Common myeloid progenitor, CD34-positive (primary cell): ENCODE data around the gene ZSCAN25.

Experiments
- CTCF ChIA-PET: fragments of 350-600 bp; sonication (Branson Sonifier 250); formaldehyde crosslinking; loops from one replicate; lab custom pipeline; 2021; ENCODE audit warnings: antibody characterized with exemption; lab: Charles Lee
- POLR2A ChIA-PET: fragments of 350-600 bp; sonication (Branson Sonifier 250); formaldehyde crosslinking; loops from one replicate; lab custom pipeline; 2021; ENCODE audit warnings: antibody characterized with exemption; lab: Charles Lee
- DNase-seq, 3 donors: peaks; one replicate each; pipeline versions ENCODE4 v3.0.0 to v3.0.0-alpha.2; 2013
- H3K27ac ChIP-seq, 2 experiments: 1 replicate in 1 of 2; 2 replicates in 1 of 2; pipeline ENCODE4 v1.7.0; 2013; ENCODE audit warnings: inconsistent platforms in 2 of 2, low read length in 2 of 2, mild to moderate bottlenecking in 2 of 2, low read depth in 1 of 2, moderate library complexity in 1 of 2; ENCODE audit not compliant: severe bottlenecking in 2 of 2, insufficient read depth in 1 of 2, poor library complexity in 1 of 2
- H3K27me3 ChIP-seq, 5 experiments: replicated peaks in 2 of 5; 1 replicate in 3 of 5; 2 replicates in 2 of 5; pipeline versions ENCODE4 v1.6.1 to v1.7.0; 2013; ENCODE audit warnings: low read length in 4 of 5, mild to moderate bottlenecking in 2 of 5, moderate library complexity in 2 of 5, inconsistent platforms in 1 of 5; ENCODE audit not compliant: insufficient read depth in 5 of 5, control insufficient read depth in 4 of 5
- H3K36me3 ChIP-seq, 4 experiments: 1 replicate in 2 of 4; 2 replicates in 2 of 4; pipeline versions ENCODE4 v1.6.1 to v1.7.0; 2013; ENCODE audit warnings: low read length in 3 of 4, control low read depth in 1 of 4, mild to moderate bottlenecking in 1 of 4; ENCODE audit not compliant: control insufficient read depth in 4 of 4, insufficient read depth in 4 of 4
- H3K4me1 ChIP-seq, 4 experiments: 1 replicate in 3 of 4; 2 replicates in 1 of 4; pipeline versions ENCODE4 v1.6.1 to v1.7.1; 2013; ENCODE audit warnings: low read length in 3 of 4, mild to moderate bottlenecking in 3 of 4, control low read depth in 1 of 4, inconsistent platforms in 1 of 4, moderate library complexity in 1 of 4; ENCODE audit not compliant: control insufficient read depth in 4 of 4, insufficient read depth in 4 of 4; ENCODE audit errors: control extremely low read depth in 1 of 4
- H3K4me3 ChIP-seq, 7 experiments: 1 replicate in 4 of 7; 2 replicates in 3 of 7; pipeline versions ENCODE4 v1.5.1 to v1.7.0; 2013; ENCODE audit warnings: mild to moderate bottlenecking in 7 of 7, low read length in 6 of 7, moderate library complexity in 6 of 7, inconsistent platforms in 2 of 7, low read depth in 2 of 7, control low read depth in 1 of 7; ENCODE audit not compliant: insufficient read depth in 4 of 7, control insufficient read depth in 1 of 7; ENCODE audit errors: extremely low read depth in 1 of 7
- H3K9me3 ChIP-seq, 5 experiments: 1 replicate in 4 of 5; 2 replicates in 1 of 5; pipeline versions ENCODE4 v1.6.1 to v1.7.1; 2013; ENCODE audit warnings: low read length in 4 of 5, mild to moderate bottlenecking in 2 of 5, inconsistent platforms in 1 of 5, low read depth in 1 of 5, moderate library complexity in 1 of 5; ENCODE audit not compliant: control insufficient read depth in 4 of 5, insufficient read depth in 2 of 5; ENCODE audit errors: control extremely low read depth in 1 of 5
- WGBS: methylation state at CpG from one replicate; pipeline ENCODE4 v1.1.5; 2013; ENCODE audit not compliant: insufficient coverage; 5-methylcytosine and 5-hydroxymethylcytosine counted together

ZSCAN25 gene

DNA sequence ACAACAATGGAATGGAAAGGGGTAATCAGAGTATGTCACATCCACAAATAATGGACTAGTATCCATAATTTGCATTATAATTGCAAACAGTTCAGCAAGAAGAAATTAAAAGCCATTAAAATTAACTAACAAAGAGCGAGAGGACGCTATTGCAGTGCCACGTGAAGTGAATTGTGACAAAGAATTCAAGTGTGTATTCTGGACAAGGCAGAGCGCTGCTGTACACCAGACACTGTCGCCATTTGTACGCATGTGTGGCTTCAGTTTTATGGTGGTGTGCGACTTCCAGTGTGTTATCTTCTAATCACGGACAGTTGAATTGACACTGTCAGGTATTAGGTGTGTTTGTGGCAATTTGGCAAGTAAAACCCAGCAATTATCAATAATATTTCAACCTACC lies 51.8 kb downstream of the ZSCAN25 start:
- ChIA-PET POLR2A (no interaction called here), CTCF (no interaction called here)
- WGBS: 95% methylated on average over 6 of the region's 8 CpGs
- peaks cover 0 to 3% (median 0%) of the 10 kb centered on the region in 4 experiments for H3K36me3 ChIP-seq
- no peaks in the 10 kb centered on the region for H3K27me3 ChIP-seq
- H3K4me1 ChIP-seq: peaks cover 0 to 11% (median 2%) of the 10 kb centered on the region in 4 experiments
- no peak overlapping the region for H3K4me3 ChIP-seq
- no peak overlapping the region for H3K27ac ChIP-seq
- H3K9me3 ChIP-seq: peaks cover 0 to 2% (median 1%) of the 10 kb centered on the region in 5 experiments
- DNase-seq: no peak

DNA sequence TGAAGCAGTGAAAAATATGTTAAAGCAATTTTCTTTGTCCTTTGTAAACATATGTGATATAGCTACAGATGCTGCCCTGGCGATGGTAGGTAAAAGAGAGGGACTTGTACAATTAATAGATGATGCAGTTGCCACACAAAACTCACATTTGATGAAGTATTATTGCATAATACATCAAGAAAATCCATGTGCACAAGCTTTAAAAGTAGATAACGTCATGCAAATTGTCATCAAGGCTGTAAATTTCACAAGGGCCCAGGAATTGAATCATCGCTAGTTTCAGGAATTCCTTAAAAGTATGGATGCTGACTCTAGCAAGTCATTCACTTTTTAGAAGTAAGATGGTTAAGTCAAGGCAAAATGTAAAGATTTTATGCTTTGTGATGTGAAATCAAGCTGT lies 53.0 kb downstream of the ZSCAN25 start:
- CTCF ChIA-PET: no interaction called here
- DNase-seq: no peak
- WGBS: 100% methylated on average over 2 of the region's 3 CpGs
- Histone ChIP-seq H3K27ac (no peak overlapping the region), H3K9me3 (peaks cover 0 to 1% (median 0%) of the 10 kb centered on the region in 5 experiments), H3K36me3 (no peaks in the 10 kb centered on the region), H3K4me1 (peaks cover 0 to 11% (median 2%) of the 10 kb centered on the region in 4 experiments), H3K4me3 (no peak overlapping the region), H3K27me3 (no peaks in the 10 kb centered on the region)
- POLR2A ChIA-PET: no interaction called here

DNA sequence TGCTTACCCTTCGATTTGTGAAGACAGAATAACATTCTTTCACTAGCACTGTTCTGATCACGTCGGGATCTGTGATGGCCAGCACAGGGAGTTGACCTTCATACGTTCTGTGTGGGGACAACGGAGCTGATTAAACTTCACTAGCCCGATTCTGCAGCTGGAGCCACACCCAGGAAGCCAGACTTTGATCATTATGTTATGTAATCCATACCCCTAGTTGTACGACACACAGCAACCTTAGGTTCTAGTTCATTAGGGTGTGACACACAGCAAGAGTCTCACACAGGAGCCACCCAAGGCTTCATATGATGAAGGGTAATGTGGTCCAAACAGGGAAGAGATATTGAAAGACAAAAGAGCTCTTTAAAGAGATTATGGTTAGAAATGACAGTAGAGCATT lies 55.8 kb downstream of the ZSCAN25 start:
- Histone ChIP-seq H3K9me3 (no peaks in the 10 kb centered on the region), H3K27me3 (no peaks in the 10 kb centered on the region), H3K4me1 (no peaks in the 10 kb centered on the region), H3K4me3 (no peak overlapping the region), H3K27ac (no peak overlapping the region), H3K36me3 (no peaks in the 10 kb centered on the region)
- ChIA-PET CTCF (no interaction called here), POLR2A (no interaction called here)
- 100% methylated on average over 6 of the region's 7 CpGs for WGBS
- DNase-seq: no peak

DNA sequence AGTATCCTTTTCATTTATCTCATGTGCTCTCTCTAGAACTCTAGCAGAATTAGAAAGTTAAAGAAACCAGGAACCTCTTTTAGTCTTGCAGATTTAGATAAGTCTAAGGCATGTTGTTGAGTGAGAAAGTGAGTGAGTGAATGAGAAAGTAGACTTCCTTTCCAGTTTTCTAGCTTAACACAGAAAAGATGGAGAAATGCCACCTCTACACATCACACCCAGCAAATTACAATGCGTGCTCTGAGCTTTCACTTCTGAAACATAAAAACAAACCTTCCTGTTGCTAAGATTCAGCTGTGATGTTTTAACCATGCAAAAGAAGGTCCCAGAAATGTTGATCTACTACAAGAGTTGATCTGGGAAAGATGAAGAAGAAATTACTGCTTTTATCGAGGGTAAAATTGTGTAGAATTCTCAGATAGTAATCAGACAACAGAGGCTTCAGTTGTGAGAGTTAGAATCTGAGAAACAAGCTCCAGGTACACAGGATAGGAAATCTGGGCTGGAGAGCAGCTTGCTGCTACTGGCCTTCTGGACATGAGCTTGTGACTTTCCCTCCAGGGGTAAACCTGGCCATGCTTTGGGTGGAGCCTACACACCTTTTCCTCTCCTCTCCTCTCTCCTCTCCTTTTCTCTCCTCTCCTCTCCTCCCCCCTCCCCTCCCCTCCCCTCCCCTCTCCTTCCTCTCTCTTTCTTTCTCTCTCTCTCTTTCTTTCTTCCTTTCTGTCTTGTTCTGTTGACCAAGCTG lies 58.4 kb downstream of the ZSCAN25 start:
- 88% methylated on average over 1 of the region's 2 CpGs for WGBS
- H3K27me3 ChIP-seq: no peaks in the 10 kb centered on the region
- H3K4me3 ChIP-seq: no peak overlapping the region
- no peaks in the 10 kb centered on the region for H3K9me3 ChIP-seq
- H3K4me1 ChIP-seq: no peaks in the 10 kb centered on the region
- CTCF ChIA-PET: interaction anchor here (0.6 to 1.0 kb wide), 2 partner anchors 18 to 239 kb away, joined by 3 to 4 read pairs; no protein-coding TSS in a partner anchor
- no peak for DNase-seq
- no peak overlapping the region for H3K27ac ChIP-seq
- POLR2A ChIA-PET: no interaction called here
- H3K36me3 ChIP-seq: no peaks in the 10 kb centered on the region

DNA sequence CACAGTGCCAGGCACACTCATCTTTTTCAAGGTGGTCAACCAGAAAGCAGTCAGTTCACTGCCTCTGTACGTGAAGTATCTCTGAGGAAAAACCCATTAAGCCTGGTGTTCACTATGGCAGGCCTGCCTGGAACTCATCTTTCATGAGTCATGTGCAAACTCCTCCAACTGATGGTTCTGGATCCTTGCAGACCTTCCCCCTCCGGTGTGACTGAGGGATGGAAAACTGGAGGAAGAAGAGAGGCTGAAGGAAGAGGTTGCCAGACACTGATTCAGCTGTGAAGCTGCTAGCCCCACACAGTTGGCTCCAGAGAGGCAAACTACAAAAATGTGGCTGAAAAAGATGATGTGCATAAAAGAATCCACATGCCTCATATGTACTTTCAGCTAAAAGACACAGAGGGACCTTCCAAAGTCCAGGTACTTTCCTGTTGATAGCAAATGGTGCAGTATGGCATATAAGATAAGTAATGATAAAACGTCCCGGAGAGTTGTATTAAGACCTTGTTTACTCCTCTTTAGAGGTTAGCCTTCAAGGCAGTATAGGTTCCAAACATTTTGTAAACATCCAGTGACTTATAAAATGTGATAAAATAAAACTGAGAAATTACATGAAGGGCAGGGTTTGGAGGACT lies 60.4 kb downstream of the ZSCAN25 start:
- ChIA-PET CTCF (no interaction called here), POLR2A (no interaction called here)
- DNase-seq: no peak
- Histone ChIP-seq H3K36me3 (no peaks in the 10 kb centered on the region), H3K27ac (no peak overlapping the region), H3K27me3 (no peaks in the 10 kb centered on the region), H3K9me3 (peaks cover 0 to 6% (median 0%) of the 10 kb centered on the region in 5 experiments), H3K4me1 (no peaks in the 10 kb centered on the region), H3K4me3 (no peak overlapping the region)
- 100% methylated on average over 2 of the region's 4 CpGs for WGBS

DNA sequence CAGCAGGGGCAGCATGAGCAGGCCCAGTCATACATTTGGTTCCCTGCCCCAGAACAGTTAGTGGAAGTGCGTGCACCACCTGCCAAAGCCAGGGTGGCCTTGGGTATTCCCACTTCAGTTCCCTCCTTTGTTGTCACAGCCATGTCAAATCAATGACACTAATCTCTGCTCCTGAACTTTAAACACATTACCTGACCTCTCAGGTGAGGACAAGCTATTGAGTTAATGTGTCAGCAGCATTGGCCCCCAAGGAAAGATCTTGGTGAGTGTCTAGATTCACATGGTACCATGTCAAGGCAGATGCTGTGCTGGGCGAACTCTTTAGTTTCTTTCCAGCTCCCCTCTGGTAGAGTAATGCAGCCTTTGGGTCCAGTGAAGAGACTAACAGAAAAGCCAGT lies 60.9 kb downstream of the ZSCAN25 start:
- no peaks in the 10 kb centered on the region for H3K36me3 ChIP-seq
- no peak overlapping the region for H3K27ac ChIP-seq
- H3K4me1 ChIP-seq: no peaks in the 10 kb centered on the region
- POLR2A ChIA-PET: no interaction called here
- CTCF ChIA-PET: no interaction called here
- 100% methylated on average over 1 of the region's 2 CpGs for WGBS
- no peak for DNase-seq
- H3K4me3 ChIP-seq: no peak overlapping the region
- peaks cover 0 to 8% (median 0%) of the 10 kb centered on the region in 5 experiments for H3K9me3 ChIP-seq
- H3K27me3 ChIP-seq: no peaks in the 10 kb centered on the region

DNA sequence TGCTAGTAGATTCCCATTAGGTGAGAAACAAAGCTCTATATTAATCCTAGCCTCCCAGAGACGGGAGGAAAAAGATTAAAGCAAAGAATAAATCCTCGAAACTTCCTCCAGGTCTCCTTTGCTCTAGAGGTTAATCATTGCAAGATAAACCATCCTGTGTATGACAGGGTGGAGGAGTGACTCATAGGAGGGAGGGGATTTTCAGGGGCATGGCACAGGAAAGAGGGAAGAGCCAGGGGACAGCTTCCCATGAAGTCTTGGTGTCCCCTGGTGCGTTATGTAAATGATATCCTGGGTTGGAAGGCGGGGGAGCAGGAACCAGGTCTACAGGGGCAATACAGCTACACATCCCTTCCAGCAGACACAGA lies 62.3 kb downstream of the ZSCAN25 start:
- Histone ChIP-seq H3K27me3 (no peaks in the 10 kb centered on the region), H3K27ac (peak overlapping the region in 1 of 2 experiments; percentile 35), H3K9me3 (peaks cover 0 to 16% (median 0%) of the 10 kb centered on the region in 5 experiments), H3K4me3 (no peak overlapping the region), H3K4me1 (no peaks in the 10 kb centered on the region), H3K36me3 (no peaks in the 10 kb centered on the region)
- 94% methylated on average over 2 of the region's 4 CpGs for WGBS
- POLR2A ChIA-PET: no interaction called here
- DNase-seq: no peak
- CTCF ChIA-PET: no interaction called here
